IPS DF 6.9 (cell line): Measurements from ENCODE around the gene SLC4A7.
A peak's percentile ranks its signal among the peaks of the same experiment; 100 is the strongest.

Source experiments
- DNase-seq: peaks from one replicate; pipeline ENCODE4 v3.0.0-alpha.2; 2013; ENCODE audit warnings: low read depth, low spot score
- H3K27ac ChIP-seq: one replicate; pipeline ENCODE4 v1.5.1; 2013; ENCODE audit warnings: low read length, control low read depth
- H3K27me3 ChIP-seq: 2 replicates; pipeline ENCODE4 v1.6.1; 2013; ENCODE audit warnings: mild to moderate bottlenecking, low read length; ENCODE audit not compliant: control insufficient read depth, insufficient read depth
- H3K36me3 ChIP-seq: 2 replicates; pipeline ENCODE4 v1.6.1; 2013; ENCODE audit warnings: low read length; ENCODE audit not compliant: control insufficient read depth, insufficient read depth
- H3K4me1 ChIP-seq: 2 replicates; pipeline ENCODE4 v1.6.1; 2013; ENCODE audit warnings: low read length; ENCODE audit not compliant: control insufficient read depth, insufficient read depth
- H3K4me3 ChIP-seq: 2 replicates; pipeline ENCODE4 v1.5.1; 2013; ENCODE audit warnings: mild to moderate bottlenecking, low read length
- H3K9me3 ChIP-seq: 2 replicates; pipeline ENCODE4 v1.6.1; 2013; ENCODE audit warnings: low read length, inconsistent platforms; ENCODE audit not compliant: control insufficient read depth, insufficient read depth
- WGBS: extraction: QIAGEN DNeasy Blood & Tissue Kit; methylation state at CpG from one replicate; pipeline ENCODE4 v1.1.7; 2013; ENCODE audit warnings: mixed read lengths, missing lambda C conversion rate; ENCODE audit not compliant: insufficient read length, insufficient coverage; 5-methylcytosine and 5-hydroxymethylcytosine counted together

SLC4A7 gene

GRCh38 chr3:27487383-27487782 is 3.2 kb upstream of the SLC4A7 start:
- H3K4me1 ChIP-seq: 0 out of 2 replicates have a peak, but pooled peaks cover 1% of the 10 kb centered on the region
- no peak overlapping the region for H3K4me3 ChIP-seq
- DNase-seq: no peak
- no peaks in the 10 kb centered on the region for H3K36me3 ChIP-seq
- WGBS: no CpG with 5 or more reads among the region's 1 CpG
- H3K27me3 ChIP-seq: no peaks in the 10 kb centered on the region
- no peak overlapping the region for H3K27ac ChIP-seq
- H3K9me3 ChIP-seq: no peaks in the 10 kb centered on the region

GRCh38 chr3:27486336-27486735 is 2.2 kb upstream of the SLC4A7 start:
- Histone ChIP-seq H3K36me3 (no peaks in the 10 kb centered on the region), H3K4me1 (0 out of 2 replicates have a peak, but pooled peaks cover 1% of the 10 kb centered on the region), H3K9me3 (no peaks in the 10 kb centered on the region), H3K27me3 (no peaks in the 10 kb centered on the region), H3K27ac (no peak overlapping the region), H3K4me3 (no peak overlapping the region)
- WGBS: no CpG with 5 or more reads among the region's 7 CpGs
- no peak for DNase-seq

- H3K4me1 ChIP-seq: 0 out of 2 replicates have a peak, but pooled peaks cover 1% of the 10 kb centered on the region
- no peak overlapping the region for H3K4me3 ChIP-seq
- no CpG with 5 or more reads among the region's 5 CpGs for WGBS
- DNase-seq: no peak
- no peaks in the 10 kb centered on the region for H3K27me3 ChIP-seq
- no peaks in the 10 kb centered on the region for H3K36me3 ChIP-seq
- no peaks in the 10 kb centered on the region for H3K9me3 ChIP-seq
- no peak overlapping the region for H3K27ac ChIP-seq
Measured at GRCh38 chr3:27485866-27486265, 1.7 kb upstream of the SLC4A7 start.

GRCh38 chr3:27483117-27484014 is 818 bp downstream of the SLC4A7 start:
- H3K4me3 ChIP-seq: peak overlapping the region; percentile 92
- H3K9me3 ChIP-seq: no peaks in the 10 kb centered on the region
- H3K27me3 ChIP-seq: no peaks in the 10 kb centered on the region
- no CpG with 5 or more reads among the region's 75 CpGs for WGBS
- no peak overlapping the region for H3K27ac ChIP-seq
- H3K4me1 ChIP-seq: 0 out of 2 replicates have a peak, but pooled peaks cover 1% of the 10 kb centered on the region
- no peaks in the 10 kb centered on the region for H3K36me3 ChIP-seq
- no peak for DNase-seq

GRCh38 chr3:27479806-27480543 is 4.2 kb downstream of the SLC4A7 start:
- Histone ChIP-seq H3K27me3 (no peaks in the 10 kb centered on the region), H3K36me3 (no peaks in the 10 kb centered on the region), H3K4me3 (no peak overlapping the region), H3K4me1 (no peaks in the 10 kb centered on the region), H3K27ac (no peak overlapping the region), H3K9me3 (no peaks in the 10 kb centered on the region)
- no CpG with 5 or more reads among the region's 2 CpGs for WGBS
- no peak for DNase-seq

- H3K9me3 ChIP-seq: no peaks in the 10 kb centered on the region
- H3K27ac ChIP-seq: no peak overlapping the region
- no peaks in the 10 kb centered on the region for H3K27me3 ChIP-seq
- H3K4me1 ChIP-seq: no peaks in the 10 kb centered on the region
- no CpG with 5 or more reads among the region's 6 CpGs for WGBS
- H3K4me3 ChIP-seq: no peak overlapping the region
- H3K36me3 ChIP-seq: no peaks in the 10 kb centered on the region
- DNase-seq: no peak
Measured at GRCh38 chr3:27471923-27472550, 12.1 kb downstream of the SLC4A7 start.

- WGBS: no CpG with 5 or more reads among the region's 5 CpGs
- no peak for DNase-seq
- Histone ChIP-seq H3K36me3 (no peaks in the 10 kb centered on the region), H3K4me3 (no peak overlapping the region), H3K27ac (no peak overlapping the region), H3K4me1 (no peaks in the 10 kb centered on the region), H3K9me3 (no peaks in the 10 kb centered on the region), H3K27me3 (no peaks in the 10 kb centered on the region)
Measured at GRCh38 chr3:27468283-27468886, 15.8 kb downstream of the SLC4A7 start.

GRCh38 chr3:27467545-27467944 is 16.6 kb downstream of the SLC4A7 start:
- Histone ChIP-seq H3K27me3 (no peaks in the 10 kb centered on the region), H3K27ac (no peak overlapping the region), H3K36me3 (no peaks in the 10 kb centered on the region), H3K4me3 (no peak overlapping the region), H3K9me3 (no peaks in the 10 kb centered on the region), H3K4me1 (no peaks in the 10 kb centered on the region)
- no CpG with 5 or more reads among the region's 3 CpGs for WGBS
- DNase-seq: no peak

- H3K4me1 ChIP-seq: no peaks in the 10 kb centered on the region
- H3K9me3 ChIP-seq: no peaks in the 10 kb centered on the region
- no peak overlapping the region for H3K27ac ChIP-seq
- H3K27me3 ChIP-seq: no peaks in the 10 kb centered on the region
- no CpG with 5 or more reads among the region's 19 CpGs for WGBS
- H3K4me3 ChIP-seq: no peak overlapping the region
- no peaks in the 10 kb centered on the region for H3K36me3 ChIP-seq
- no peak for DNase-seq
Measured at GRCh38 chr3:27464646-27465045, 19.5 kb downstream of the SLC4A7 start.

- Histone ChIP-seq H3K36me3 (no peaks in the 10 kb centered on the region), H3K27ac (no peak overlapping the region), H3K4me1 (no peaks in the 10 kb centered on the region), H3K27me3 (no peaks in the 10 kb centered on the region), H3K9me3 (no peaks in the 10 kb centered on the region), H3K4me3 (no peak overlapping the region)
- WGBS: no CpG with 5 or more reads among the region's 8 CpGs
- DNase-seq: no peak
Measured at GRCh38 chr3:27462228-27462627, 22.0 kb downstream of the SLC4A7 start.
